Naive thymus-derived CD8-positive, alpha-beta T cell (primary cell): ENCODE measurements around the gene PRKAB1. TPM values are rescaled to one million over a fixed set of nuclear protein-coding genes. Genes with fewer than 3 reads are reported as not detected.

Source experiments
- ATAC-seq, 2 donors: fragments of 150-1000 bp; cut with Tn5 transposase in 1 of 2; sonication (Bioruptor Pico), chemical (Tn5 transposase) in 1 of 2; 1 replicate in 1 of 2; 2 replicates in 1 of 2; pipeline ENCODE4 v1.10.0; 2021; ENCODE audit warnings: mild to moderate bottlenecking in 2 of 2, moderate library complexity in 2 of 2
- POLR2A ChIA-PET: fragments of 350-600 bp; sonication (Branson Sonifier 250); formaldehyde crosslinking; loops from one replicate; lab custom pipeline; 2021; ENCODE audit warnings: antibody characterized with exemption; lab: Charles Lee
- DNase-seq, 10 donors: peaks; one replicate each; pipeline versions ENCODE4 v3.0.0 to v3.0.0-alpha.2; 2020 to 2022
- H3K27ac Mint-ChIP-seq, 10 donors: one replicate each; pipeline ENCODE4 v1.8.0; 2020 to 2022; ENCODE audit warnings: mild to moderate bottlenecking in 10 of 10, mixed read lengths in 10 of 10, moderate library complexity in 4 of 10, inconsistent platforms in 1 of 10
- H3K27me3 Mint-ChIP-seq, 5 donors: one replicate each; pipeline ENCODE4 v1.8.0; 2021 to 2022; ENCODE audit warnings: mixed read lengths in 5 of 5
- H3K36me3 Mint-ChIP-seq, 3 donors: one replicate each; pipeline ENCODE4 v1.8.0; 2020 to 2022; ENCODE audit warnings: mixed read lengths in 3 of 3, mild to moderate bottlenecking in 2 of 3, inconsistent platforms in 1 of 3
- H3K4me1 Mint-ChIP-seq, 4 donors: one replicate each; pipeline ENCODE4 v1.8.0; 2021 to 2022; ENCODE audit warnings: mixed read lengths in 4 of 4
- H3K4me3 Mint-ChIP-seq, 10 donors: one replicate each; pipeline ENCODE4 v1.8.0; 2020 to 2022; ENCODE audit warnings: mild to moderate bottlenecking in 10 of 10, mixed read lengths in 10 of 10, moderate library complexity in 6 of 10, inconsistent platforms in 1 of 10
- H3K9me3 Mint-ChIP-seq, 9 donors: one replicate each; pipeline ENCODE4 v1.8.0; 2020 to 2022; ENCODE audit warnings: mixed read lengths in 9 of 9, mild to moderate bottlenecking in 3 of 9, inconsistent platforms in 1 of 9, moderate library complexity in 1 of 9
- polyA plus RNA-seq, 3 donors: library from polyadenylated mRNA; unstranded; fragments of 300-500 nt; fragmentation: Illumina TruSeq; gene quantifications; one replicate each; pipeline ENCODE4 v1.2.3, GENCODE V29; 2021
- total RNA-seq, 8 experiments: library from RNA in 2 of 8; stranded (reverse) in 2 of 8; gene quantifications; one replicate each; pipeline ENCODE4 v1.2.3 and lab custom pipeline; 2021 to 2026

The PRKAB1 gene
- total and polyA plus RNA-seq, 5 experiments from 2014 or later, result 29.6 to 48.7 (median 45.2) TPM

DNA sequence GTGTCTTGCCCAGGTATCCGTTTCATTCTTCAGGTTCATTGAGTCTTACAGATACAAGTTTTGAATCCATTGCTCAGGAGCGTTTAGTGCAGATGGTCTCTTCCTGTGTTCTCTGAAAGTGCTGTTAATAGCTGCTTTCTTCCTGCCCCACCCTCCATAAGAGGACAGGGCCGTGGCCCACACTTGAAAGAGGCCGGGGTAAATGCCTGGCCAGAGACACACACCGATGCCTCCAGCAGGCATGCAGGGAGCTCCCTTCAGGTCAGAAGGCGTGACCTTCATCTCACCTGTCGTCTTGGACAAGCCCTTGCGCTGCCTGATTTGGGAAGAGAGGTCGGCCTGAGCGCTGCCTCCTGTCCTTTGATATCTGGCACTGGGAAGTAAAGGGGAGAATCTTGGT, 11.6 kb downstream of the PRKAB1 start:
- peaks cover 0 to 21% (median 5%) of the 10 kb centered on the region in 4 donors for H3K4me1 Mint-ChIP-seq
- ATAC-seq (no peak), DNase-seq (no peak)
- peak overlapping the region in 1 of 10 donors; percentile 10 for H3K27ac Mint-ChIP-seq
- POLR2A ChIA-PET, result no interaction called here
- H3K9me3 Mint-ChIP-seq, result no peaks in the 10 kb centered on the region
- H3K27me3 Mint-ChIP-seq, result no peaks in the 10 kb centered on the region
- peaks cover 5 to 73% (median 25%) of the 10 kb centered on the region in 3 donors for H3K36me3 Mint-ChIP-seq
- H3K4me3 Mint-ChIP-seq, result no peak overlapping the region

DNA sequence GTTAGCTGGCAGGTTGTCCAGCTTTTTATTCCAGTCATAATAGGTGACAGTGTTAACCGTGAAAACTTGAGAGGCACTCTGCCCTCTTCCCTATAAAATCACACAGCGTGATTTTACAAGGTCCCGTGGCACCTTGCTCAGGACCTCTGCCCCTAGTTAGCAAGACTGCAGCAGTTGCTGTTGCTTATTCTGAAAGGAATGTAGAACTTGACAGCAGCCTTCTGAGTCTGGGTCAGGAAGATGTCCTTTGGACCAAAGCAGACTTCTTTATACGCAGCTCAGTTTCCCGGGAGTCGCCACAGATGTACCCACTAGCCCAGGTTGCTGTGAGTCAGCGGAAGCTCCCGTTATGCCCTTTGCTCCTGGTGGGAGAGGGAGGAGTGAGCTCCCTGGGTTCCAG, 13.2 kb downstream of the PRKAB1 start:
- Mint-ChIP-seq H3K4me3 (no peak overlapping the region), H3K9me3 (no peaks in the 10 kb centered on the region), H3K27ac (peak overlapping the region in 1 of 10 donors; percentile 9), H3K36me3 (peaks cover 5 to 56% (median 20%) of the 10 kb centered on the region in 3 donors), H3K27me3 (no peaks in the 10 kb centered on the region), H3K4me1 (peaks cover 0 to 21% (median 5%) of the 10 kb centered on the region in 4 donors)
- POLR2A ChIA-PET, result no interaction called here
- DNase-seq (no peak), ATAC-seq (no peak)

DNA sequence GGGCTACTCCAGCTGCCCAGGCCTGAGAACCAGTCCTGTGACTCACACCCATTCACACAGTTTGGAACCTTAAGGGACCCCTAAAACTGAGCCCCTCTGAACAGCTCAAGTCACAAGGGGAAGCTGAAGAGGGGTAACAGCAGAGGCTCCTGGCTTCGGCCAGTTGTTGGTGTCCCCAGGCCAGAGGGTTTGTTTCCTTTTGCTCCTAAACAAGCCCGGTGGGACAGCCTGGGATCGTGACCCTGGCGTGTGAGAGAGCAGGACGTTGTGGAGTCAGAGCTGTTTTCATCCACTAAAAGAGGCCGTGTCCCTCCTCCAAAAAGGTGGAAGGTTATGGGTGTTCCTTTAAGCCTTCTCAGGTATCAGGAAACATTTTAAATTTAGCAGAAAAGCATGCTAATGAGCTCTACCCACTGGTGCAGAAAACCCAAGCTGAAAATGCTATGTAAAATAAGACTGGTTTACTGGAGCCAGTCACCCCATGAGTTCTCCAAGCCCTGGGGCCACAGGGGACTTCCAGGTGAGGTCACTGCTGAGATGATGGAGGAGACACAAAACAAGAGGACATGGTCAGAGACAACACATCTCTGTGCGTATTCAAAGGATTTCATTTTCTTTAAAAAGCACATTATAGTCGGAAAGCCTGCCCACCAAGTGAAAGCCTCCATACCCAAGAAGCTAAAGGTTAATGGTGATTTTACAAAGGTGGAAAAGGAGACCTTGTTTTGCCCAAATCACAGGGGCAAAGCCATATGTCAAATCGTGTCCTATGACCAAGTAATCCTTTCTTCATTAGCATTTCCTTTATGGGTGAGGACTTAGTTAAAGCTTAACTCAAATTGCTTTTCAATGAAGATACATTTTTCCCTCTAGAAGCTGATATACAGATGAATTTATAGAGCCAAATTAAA, 14.1 kb downstream of the PRKAB1 start:
- Mint-ChIP-seq H3K36me3 (peaks cover 0 to 48% (median 13%) of the 10 kb centered on the region in 3 donors), H3K4me1 (peaks cover 0 to 21% (median 4%) of the 10 kb centered on the region in 4 donors), H3K4me3 (peak overlapping the region in 1 of 10 donors; percentile 53), H3K27me3 (no peaks in the 10 kb centered on the region), H3K9me3 (no peaks in the 10 kb centered on the region), H3K27ac (peak overlapping the region; percentile 18 to 81 (median 64))
- ATAC-seq (no peak), DNase-seq (no peak)
- POLR2A ChIA-PET, result interaction anchor here (0.5 to 2.3 kb wide), 3 partner anchors 14 to 314 kb away, joined by 3 to 6 read pairs (median 3); partner anchors contain the start of gene PRKAB1

DNA sequence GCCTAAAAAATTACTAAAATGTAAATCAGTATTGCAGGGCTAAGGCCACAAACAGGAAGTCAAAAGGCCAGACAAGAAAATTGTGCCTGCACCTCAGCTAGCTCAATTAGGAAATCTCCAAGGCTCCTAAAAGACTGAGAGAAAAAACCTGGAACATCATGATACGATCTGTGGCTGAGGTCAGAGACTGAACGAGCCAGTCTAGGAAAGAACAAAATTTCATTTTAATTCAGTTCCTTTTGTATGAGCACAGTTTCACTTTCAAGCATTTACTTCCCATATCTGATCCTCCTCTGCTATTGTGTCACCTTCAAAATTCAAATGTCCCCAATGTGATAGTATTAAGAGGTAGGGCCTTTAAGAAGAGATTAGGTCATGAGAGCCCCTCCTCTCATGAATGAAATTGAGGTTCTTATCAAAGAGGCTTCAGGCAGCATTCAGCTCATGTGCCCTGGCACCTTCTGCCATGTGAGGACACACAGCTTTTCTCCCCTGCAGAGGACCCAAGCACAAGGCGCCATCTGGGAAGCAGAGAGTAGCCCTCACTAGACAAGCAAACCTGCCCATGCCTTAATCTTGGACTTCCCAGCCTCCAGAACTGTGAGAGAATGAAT, 14.8 kb downstream of the PRKAB1 start:
- Mint-ChIP-seq H3K27ac (peak overlapping the region in 8 of 10 donors; percentile 18 to 81 (median 50)), H3K36me3 (peaks cover 0 to 40% (median 10%) of the 10 kb centered on the region in 3 donors), H3K4me1 (peaks cover 0 to 21% (median 4%) of the 10 kb centered on the region in 4 donors), H3K9me3 (no peaks in the 10 kb centered on the region), H3K4me3 (peak overlapping the region in 1 of 10 donors; percentile 53), H3K27me3 (no peaks in the 10 kb centered on the region)
- POLR2A ChIA-PET, result interaction anchor here (0.6 to 2.3 kb wide), 3 partner anchors 15 to 463 kb away, joined by 3 to 6 read pairs (median 6); partner anchors contain the start of gene PRKAB1
- ATAC-seq (no peak), DNase-seq (no peak)

DNA sequence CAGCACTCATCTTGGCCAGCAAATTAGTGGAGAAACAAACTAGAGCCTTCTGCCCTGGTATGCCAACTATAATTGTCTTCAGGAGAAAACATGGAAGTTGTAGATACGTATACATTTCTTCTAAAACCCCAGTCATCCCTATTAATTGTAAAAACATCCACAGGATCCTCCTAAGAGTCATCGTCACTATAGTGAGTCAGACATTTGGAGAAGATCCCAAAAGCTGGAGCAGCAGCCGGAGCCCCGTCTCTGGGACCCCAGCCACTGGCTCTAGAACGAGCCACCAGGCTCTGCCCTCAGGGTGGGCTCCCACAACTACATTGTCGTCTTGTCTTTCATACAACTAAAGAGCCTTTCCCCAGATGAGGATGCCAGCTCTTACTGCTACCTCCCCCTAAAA, 15.5 kb downstream of the PRKAB1 start:
- Mint-ChIP-seq H3K4me3 (no peak overlapping the region), H3K36me3 (peaks cover 0 to 33% (median 4%) of the 10 kb centered on the region in 3 donors), H3K9me3 (no peaks in the 10 kb centered on the region), H3K27me3 (no peaks in the 10 kb centered on the region), H3K27ac (peak overlapping the region in 3 of 10 donors; percentile 29 to 57 (median 32)), H3K4me1 (peaks cover 0 to 21% (median 4%) of the 10 kb centered on the region in 4 donors)
- POLR2A ChIA-PET, result interaction anchor here (0.6 to 2.3 kb wide), 2 partner anchors 16 to 462 kb away, joined by 6 read pairs; partner anchors contain the start of gene PRKAB1
- DNase-seq (no peak), ATAC-seq (no peak)

DNA sequence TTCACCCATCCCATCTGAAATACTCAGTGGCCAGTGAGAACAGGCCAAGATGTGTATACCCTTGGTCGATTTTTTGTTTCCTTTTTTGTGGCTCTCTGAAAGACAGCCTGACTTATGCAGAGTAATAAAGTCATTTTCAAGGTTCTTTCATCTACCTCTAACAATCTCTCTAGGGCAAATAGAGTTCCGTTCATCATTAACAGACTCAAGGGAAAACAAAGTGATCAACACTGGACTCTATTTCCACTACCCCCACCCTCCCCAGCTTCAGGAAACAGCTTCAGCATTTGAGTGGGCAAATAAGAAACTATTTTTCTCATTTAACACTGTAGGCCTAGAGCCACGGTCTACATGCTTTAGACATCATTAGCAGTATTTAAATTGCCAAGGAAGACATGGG, 15.9 kb downstream of the PRKAB1 start:
- H3K4me3 Mint-ChIP-seq, result no peak overlapping the region
- DNase-seq, result no peak
- H3K27me3 Mint-ChIP-seq, result no peaks in the 10 kb centered on the region
- peak overlapping the region in 2 of 10 donors; percentile 29 to 57 for H3K27ac Mint-ChIP-seq
- H3K36me3 Mint-ChIP-seq, result peaks cover 0 to 29% (median 4%) of the 10 kb centered on the region in 3 donors
- no peaks in the 10 kb centered on the region for H3K9me3 Mint-ChIP-seq
- peaks cover 0 to 21% (median 4%) of the 10 kb centered on the region in 4 donors for H3K4me1 Mint-ChIP-seq
- no peak for ATAC-seq
- POLR2A ChIA-PET, result interaction anchor here (2.3 kb wide), 1 partner anchor 16 kb away, joined by 6 read pairs; the partner anchor contains the start of gene PRKAB1

DNA sequence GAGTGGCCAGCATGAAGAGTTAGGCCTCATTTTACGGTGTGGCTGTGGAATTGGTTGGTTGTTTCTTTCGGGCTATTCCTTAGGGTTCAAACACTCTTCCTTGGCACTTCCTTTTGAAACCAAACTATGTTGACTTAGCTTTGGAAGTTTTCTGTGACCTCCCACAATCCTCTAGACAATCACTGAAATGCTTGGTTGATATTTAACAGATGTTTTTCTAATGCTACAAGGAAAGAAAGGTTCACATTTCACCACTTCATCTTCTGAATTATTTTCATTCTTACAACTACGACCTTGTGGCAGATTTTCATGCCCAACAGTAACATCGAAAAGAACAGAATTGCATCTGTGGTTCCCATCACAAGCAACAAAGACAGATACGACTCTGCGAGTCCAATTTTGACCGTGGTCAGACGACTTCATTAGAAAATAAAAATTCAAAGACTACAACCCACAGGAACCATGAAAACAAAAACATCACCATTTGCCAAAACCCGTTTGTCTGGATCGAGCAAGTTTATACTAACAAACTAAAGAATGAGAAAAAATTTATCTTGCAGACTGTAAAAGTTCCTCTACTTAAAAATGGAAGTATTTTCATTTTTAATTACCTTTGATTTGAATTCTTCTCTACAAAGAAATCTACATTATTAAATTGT, 16.9 kb downstream of the PRKAB1 start:
- peaks cover 0 to 20% (median 4%) of the 10 kb centered on the region in 3 donors for H3K36me3 Mint-ChIP-seq
- no peak overlapping the region for H3K27ac Mint-ChIP-seq
- POLR2A ChIA-PET, result no interaction called here
- peaks cover 0 to 21% (median 3%) of the 10 kb centered on the region in 4 donors for H3K4me1 Mint-ChIP-seq
- H3K9me3 Mint-ChIP-seq, result no peaks in the 10 kb centered on the region
- no peak for ATAC-seq
- no peak overlapping the region for H3K4me3 Mint-ChIP-seq
- no peak for DNase-seq
- H3K27me3 Mint-ChIP-seq, result no peaks in the 10 kb centered on the region

DNA sequence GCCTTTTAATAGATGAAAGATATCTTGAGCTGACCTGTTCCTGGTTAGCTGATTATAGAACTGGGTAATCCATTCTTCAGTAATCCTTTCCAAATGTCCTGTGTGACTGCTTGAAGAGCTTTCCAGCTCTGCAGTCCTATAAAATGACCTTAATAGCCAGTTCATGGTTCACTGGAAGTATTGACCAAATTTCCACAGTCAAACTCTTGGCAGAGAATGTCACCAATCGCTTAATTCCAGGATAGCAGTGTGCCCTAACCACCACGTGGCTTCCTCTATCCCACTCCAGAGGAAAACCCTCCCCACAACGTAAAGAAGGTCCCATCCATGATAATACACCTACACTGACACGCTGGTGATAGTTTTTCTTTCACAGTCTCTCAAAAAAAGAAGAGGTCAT, 17.4 kb downstream of the PRKAB1 start:
- peaks cover 0 to 14% (median 4%) of the 10 kb centered on the region in 3 donors for H3K36me3 Mint-ChIP-seq

DNA sequence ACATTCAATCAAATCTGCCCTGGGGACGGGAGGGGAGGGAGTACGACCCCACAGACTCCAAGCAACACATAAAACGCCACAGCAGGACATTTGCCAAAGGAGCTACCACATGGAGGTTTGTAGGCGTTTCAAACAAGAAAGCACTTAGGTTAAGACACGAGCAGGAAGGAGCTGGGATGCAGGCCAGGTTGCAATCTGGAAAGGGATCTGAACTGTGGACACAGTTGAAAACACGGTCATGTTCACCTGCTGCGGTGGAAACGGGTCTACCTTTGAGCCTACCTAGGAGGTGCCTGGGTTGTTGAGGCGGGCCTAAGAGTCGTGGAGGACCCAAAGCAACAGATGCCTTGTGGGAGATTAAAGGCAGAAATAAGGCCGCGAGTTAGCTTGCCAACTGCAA, 18.4 kb downstream of the PRKAB1 start:
- H3K9me3 Mint-ChIP-seq, result no peaks in the 10 kb centered on the region
- POLR2A ChIA-PET, result no interaction called here

More for the DNA sequence above, 17.4 kb downstream of the PRKAB1 start:
- H3K27me3 Mint-ChIP-seq, result no peaks in the 10 kb centered on the region
- POLR2A ChIA-PET, result interaction anchor here (0.7 kb wide), 1 partner anchor 17 kb away, joined by 3 read pairs; no protein-coding TSS in a partner anchor
- no peaks in the 10 kb centered on the region for H3K9me3 Mint-ChIP-seq
- H3K4me1 Mint-ChIP-seq, result peaks cover 0 to 21% (median 3%) of the 10 kb centered on the region in 4 donors
- no peak overlapping the region for H3K4me3 Mint-ChIP-seq
- DNase-seq (no peak), ATAC-seq (no peak)
- H3K27ac Mint-ChIP-seq, result peak overlapping the region in 2 of 10 donors; percentile 19 to 50

DNA sequence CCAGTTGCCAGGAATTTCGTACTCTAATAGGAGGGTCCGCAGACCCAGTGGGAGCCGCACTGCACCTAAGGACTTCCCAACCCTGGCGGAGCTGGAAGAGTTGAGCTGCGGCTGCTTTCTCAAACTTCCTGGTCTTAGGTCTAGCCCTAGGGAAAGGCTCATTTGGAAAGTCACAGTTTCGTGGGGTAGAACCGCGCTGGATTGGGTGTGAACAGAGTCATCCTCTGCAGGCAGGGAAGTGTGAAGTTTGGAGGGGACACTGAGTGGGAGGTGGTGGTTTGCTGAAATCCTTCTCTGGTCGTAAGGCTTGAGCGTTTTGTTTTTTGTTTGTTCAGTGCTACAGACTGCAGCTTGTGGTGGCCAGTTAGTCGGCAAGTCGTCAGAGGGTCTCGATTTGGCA, 18.8 kb downstream of the PRKAB1 start:
- peaks cover 0 to 5% (median 4%) of the 10 kb centered on the region in 3 donors for H3K36me3 Mint-ChIP-seq
- no peak overlapping the region for H3K4me3 Mint-ChIP-seq
- ATAC-seq (no peak), DNase-seq (no peak)
- H3K27ac Mint-ChIP-seq, result no peak overlapping the region
- peaks cover 0 to 20% (median 3%) of the 10 kb centered on the region in 4 donors for H3K4me1 Mint-ChIP-seq
- POLR2A ChIA-PET, result no interaction called here
- H3K9me3 Mint-ChIP-seq, result no peaks in the 10 kb centered on the region
- H3K27me3 Mint-ChIP-seq, result no peaks in the 10 kb centered on the region

More for the DNA sequence above, 18.4 kb downstream of the PRKAB1 start:
- Mint-ChIP-seq H3K4me3 (no peak overlapping the region), H3K4me1 (peaks cover 0 to 21% (median 3%) of the 10 kb centered on the region in 4 donors), H3K27me3 (no peaks in the 10 kb centered on the region), H3K36me3 (peaks cover 0 to 5% (median 4%) of the 10 kb centered on the region in 3 donors), H3K27ac (no peak overlapping the region)
- ATAC-seq (no peak), DNase-seq (no peak)

DNA sequence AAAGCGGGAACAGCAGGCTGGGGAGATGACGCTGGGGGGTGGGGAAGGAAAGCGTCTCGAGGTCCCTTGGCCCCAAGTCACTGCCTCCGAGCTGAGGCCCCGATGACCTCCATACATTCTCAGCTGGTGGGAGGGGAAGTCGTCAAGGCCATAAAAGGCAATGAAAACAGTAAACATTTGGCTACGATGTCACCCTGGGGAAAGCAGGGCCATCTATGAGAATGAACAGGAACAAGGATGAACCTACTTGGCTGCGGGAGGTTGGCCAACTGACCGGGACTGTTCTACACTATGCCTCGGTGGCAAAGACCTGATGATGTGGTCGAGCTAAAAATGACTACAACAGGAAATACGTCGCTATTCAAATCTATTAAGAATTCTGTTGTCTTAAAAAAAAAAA, 19.5 kb downstream of the PRKAB1 start:
- Mint-ChIP-seq H3K36me3 (peaks cover 0 to 3% (median 2%) of the 10 kb centered on the region in 3 donors), H3K4me3 (no peak overlapping the region), H3K27ac (no peak overlapping the region), H3K9me3 (no peaks in the 10 kb centered on the region), H3K27me3 (no peaks in the 10 kb centered on the region), H3K4me1 (peaks cover 0 to 14% (median 1%) of the 10 kb centered on the region in 4 donors)
- no peak for ATAC-seq
- POLR2A ChIA-PET, result no interaction called here
- no peak for DNase-seq

DNA sequence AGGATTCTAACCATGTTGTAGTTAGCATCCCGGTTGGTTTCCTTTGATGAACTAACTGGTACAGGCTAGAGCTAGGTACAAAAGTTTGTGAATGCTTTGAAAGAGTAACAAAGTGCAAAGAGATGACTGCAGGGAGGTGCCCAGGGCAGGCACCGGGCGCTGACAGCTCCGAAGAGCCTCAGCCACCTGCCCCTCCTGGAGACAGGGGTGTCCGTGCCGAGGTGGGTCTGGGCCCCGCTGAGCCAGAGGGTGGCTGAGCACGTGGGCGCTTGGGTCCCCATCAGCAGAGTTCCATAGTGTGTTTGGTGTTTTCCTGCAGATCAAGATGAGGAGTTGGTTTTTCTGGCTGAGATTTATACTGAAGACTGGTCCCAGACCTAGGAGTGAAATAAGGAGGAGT, 19.9 kb downstream of the PRKAB1 start:
- Mint-ChIP-seq H3K27ac (no peak overlapping the region), H3K4me3 (no peak overlapping the region), H3K9me3 (no peaks in the 10 kb centered on the region), H3K27me3 (no peaks in the 10 kb centered on the region), H3K36me3 (peaks cover 0 to 3% (median 2%) of the 10 kb centered on the region in 3 donors), H3K4me1 (peaks cover 0 to 9% (median 0%) of the 10 kb centered on the region in 4 donors)
- POLR2A ChIA-PET, result no interaction called here
- ATAC-seq (no peak), DNase-seq (no peak)
